Measurements from ENCODE around the gene DCAF6.

The DCAF6 gene

DNA sequence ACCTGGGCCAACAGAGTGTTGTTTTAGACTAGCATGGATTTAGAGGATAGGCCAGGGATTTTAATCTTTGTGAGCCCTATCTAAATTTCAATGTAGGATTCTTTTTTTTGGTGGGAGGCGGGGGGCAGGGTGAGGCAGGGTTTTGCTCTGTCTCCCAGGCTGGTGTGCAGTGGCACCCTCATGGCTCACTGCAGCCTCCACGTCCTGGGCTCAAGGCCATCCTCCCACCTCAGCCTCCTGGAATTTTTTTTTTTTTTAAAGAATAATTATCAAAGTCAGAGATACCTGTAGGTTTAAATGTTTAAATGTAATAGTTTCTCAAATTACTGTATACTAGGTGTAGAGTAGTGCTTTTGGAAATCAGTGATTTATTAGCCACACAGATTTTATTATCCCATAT, 3.8 kb downstream of the DCAF6 start:
- TF ChIP-seq, protein P1, sequence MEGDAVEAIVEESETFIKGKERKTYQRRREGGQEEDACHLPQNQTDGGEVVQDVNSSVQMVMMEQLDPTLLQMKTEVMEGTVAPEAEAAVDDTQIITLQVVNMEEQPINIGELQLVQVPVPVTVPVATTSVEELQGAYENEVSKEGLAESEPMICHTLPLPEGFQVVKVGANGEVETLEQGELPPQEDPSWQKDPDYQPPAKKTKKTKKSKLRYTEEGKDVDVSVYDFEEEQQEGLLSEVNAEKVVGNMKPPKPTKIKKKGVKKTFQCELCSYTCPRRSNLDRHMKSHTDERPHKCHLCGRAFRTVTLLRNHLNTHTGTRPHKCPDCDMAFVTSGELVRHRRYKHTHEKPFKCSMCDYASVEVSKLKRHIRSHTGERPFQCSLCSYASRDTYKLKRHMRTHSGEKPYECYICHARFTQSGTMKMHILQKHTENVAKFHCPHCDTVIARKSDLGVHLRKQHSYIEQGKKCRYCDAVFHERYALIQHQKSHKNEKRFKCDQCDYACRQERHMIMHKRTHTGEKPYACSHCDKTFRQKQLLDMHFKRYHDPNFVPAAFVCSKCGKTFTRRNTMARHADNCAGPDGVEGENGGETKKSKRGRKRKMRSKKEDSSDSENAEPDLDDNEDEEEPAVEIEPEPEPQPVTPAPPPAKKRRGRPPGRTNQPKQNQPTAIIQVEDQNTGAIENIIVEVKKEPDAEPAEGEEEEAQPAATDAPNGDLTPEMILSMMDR (conservative IDR thresholded peaks at IDR 0.05; ENCODE audit: control insufficient read depth, insufficient read depth, low read depth, low read length), result no peak
- no peak for DNase-seq (ENCODE audit: low read depth)
- H3K4me3 ChIP-seq (ENCODE audit: control insufficient read depth, low read depth, low read length), result no peak overlapping the region

DNA sequence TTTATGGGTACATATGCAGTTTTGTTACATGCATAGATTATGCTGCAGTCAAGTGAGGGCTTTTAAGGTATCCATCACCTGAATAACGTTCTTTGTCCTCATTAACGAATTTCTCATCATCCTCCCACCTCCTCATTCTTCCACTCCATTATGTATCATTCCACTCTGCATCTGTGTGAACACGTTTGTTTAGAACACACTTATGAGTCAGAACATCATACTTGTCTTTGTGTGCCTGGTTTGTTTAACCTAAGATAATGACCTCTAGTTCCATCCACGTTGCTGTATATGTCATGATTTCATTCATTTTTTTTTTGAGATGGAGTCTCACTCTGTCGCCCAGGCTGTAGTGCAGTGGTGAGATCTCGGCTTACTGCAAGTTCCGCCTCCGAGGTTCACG, 7.1 kb downstream of the DCAF6 start:
- no peak for DNase-seq (ENCODE audit: low read depth)
- no peak overlapping the region for H3K4me3 ChIP-seq (ENCODE audit: control insufficient read depth, low read depth, low read length)
- TF ChIP-seq, protein P1 (conservative IDR thresholded peaks at IDR 0.05; ENCODE audit: control insufficient read depth, insufficient read depth, low read depth, low read length), result no peak

DNA sequence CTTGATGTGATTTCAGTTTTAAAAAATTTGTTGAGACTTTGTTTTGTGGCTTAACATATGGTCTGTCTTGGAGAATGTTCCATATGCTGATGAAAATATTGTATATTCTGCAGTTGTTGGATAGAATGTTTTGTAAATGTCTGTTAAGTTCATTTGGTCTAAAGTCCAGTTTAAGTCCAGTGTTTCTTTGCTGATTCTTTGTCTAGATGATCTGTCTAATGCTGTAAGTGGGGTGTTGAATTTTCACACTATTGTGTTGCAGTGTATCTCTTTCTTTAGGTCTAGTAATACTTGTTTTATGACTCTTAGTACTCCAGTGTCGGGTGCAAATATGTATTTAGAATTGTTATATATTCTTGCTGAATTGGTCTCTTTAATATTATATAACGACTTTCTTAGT, 11.2 kb downstream of the DCAF6 start:
- no peak overlapping the region for H3K4me3 ChIP-seq (ENCODE audit: control insufficient read depth, low read depth, low read length)
- TF ChIP-seq, protein P1 (conservative IDR thresholded peaks at IDR 0.05; ENCODE audit: control insufficient read depth, insufficient read depth, low read depth, low read length), result no peak
- DNase-seq (ENCODE audit: low read depth), result no peak

DNA sequence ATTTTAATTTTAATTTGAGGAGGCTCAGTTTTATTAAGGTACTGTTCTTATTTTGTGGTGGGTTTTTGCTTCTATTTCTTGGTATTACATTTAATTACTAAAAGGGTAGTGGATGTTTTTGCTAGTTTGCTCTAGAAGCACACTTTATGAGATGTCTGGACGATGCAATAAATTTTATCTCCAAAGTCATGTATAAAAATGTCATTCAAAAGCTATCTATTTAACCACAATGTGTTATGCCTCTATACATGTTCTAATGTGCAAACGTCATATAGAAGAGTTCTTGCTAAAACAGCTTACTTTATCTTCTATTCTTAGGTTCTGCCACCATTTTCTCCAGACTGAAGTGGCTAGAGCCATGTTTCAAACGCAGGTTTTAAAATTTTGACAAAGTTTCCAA, 13.3 kb downstream of the DCAF6 start:
- no peak for DNase-seq (ENCODE audit: low read depth)
- TF ChIP-seq, protein P1 (conservative IDR thresholded peaks at IDR 0.05; ENCODE audit: control insufficient read depth, insufficient read depth, low read depth, low read length), result no peak

DNA sequence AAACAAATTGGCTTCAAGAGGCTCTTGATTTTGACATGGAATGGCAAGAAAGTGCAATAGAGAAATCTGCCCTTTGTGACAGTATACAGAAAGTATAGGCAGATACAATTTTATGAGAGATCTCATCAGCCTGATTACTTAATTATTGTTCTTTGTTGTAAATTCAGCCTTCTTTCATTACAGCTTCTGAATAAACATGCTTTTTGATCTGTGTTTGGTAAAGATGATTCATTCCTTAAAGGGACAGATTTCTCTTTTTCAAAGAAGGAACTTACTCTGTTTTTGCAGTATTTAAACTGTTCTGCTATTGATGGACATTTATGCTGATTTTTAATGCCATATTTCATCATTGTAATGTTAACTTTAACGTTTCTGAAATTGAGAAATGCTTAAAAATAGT, 14.1 kb downstream of the DCAF6 start:
- TF ChIP-seq, protein P1 (conservative IDR thresholded peaks at IDR 0.05; ENCODE audit: control insufficient read depth, insufficient read depth, low read depth, low read length), result no peak
- DNase-seq (ENCODE audit: low read depth), result peak; percentile 8
- no peak overlapping the region for H3K4me3 ChIP-seq (ENCODE audit: control insufficient read depth, low read depth, low read length)

More for the DNA sequence above, 13.3 kb downstream of the DCAF6 start:
- no peak overlapping the region for H3K4me3 ChIP-seq (ENCODE audit: control insufficient read depth, low read depth, low read length)

DNA sequence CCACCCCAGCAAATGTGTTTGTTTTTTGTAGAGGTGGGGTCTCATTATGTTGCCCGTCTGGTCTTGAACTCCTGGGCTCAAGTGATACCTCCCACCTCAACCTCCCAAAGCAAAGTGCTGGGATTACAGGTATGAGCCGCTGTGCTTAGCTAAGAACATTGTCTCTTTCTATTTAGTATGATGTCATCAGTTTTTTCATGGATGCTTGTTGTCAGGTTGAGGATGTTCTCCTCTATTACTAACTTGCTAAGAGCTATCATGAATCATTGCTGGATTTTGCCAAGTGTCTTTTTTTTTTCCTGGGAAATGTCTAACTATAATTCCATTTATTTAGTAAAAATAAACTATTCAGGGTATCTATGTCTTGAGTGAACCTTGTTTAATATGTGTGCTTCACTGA, 19.4 kb downstream of the DCAF6 start:
- H3K4me3 ChIP-seq (ENCODE audit: control insufficient read depth, low read depth, low read length), result no peak overlapping the region
- TF ChIP-seq, protein P1 (conservative IDR thresholded peaks at IDR 0.05; ENCODE audit: control insufficient read depth, insufficient read depth, low read depth, low read length), result no peak
- DNase-seq (ENCODE audit: low read depth), result peak; percentile 41

DNA sequence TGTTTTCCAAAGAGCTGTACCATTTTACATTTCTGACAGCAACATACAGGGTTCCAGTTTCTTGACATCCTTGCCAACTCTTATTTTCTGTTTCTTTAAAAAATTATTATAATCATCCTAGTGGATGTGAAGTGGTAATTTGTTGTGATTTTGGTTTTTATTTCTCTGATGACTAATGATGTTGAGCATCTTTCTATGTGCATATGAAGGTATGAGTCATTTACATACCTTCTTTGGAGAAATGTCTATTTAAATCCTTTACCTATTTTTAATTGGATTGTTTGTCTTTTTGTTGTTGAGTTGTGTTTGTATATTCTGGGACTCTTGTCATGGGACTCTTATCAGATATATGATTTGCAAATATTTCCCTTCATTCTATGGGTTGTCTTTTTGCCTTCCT, 21.2 kb downstream of the DCAF6 start:
- no peak overlapping the region for H3K4me3 ChIP-seq (ENCODE audit: control insufficient read depth, low read depth, low read length)
- TF ChIP-seq, protein P1 (conservative IDR thresholded peaks at IDR 0.05; ENCODE audit: control insufficient read depth, insufficient read depth, low read depth, low read length), result no peak
- peak; percentile 22 for DNase-seq (ENCODE audit: low read depth)
